Choroid plexus epithelial cell (primary cell): ENCODE results near the gene GNAO1.

Source experiments
- DNase-seq: peaks from one replicate; pipeline ENCODE4 v3.0.0-alpha.2; 2010; ENCODE audit warnings: low read depth
- H3K4me3 ChIP-seq: 2 replicates; pipeline ENCODE4 v1.5.1; 2011; ENCODE audit warnings: low read depth, mild to moderate bottlenecking, control low read depth, low read length, moderate library complexity
- TF ChIP-seq, protein P1 (sequence below): conservative IDR thresholded peaks from 2 replicates; pipeline ENCODE4 v1.5.1; 2011; ENCODE audit warnings: low read depth, mild to moderate bottlenecking, control low read depth, inconsistent platforms, low read length, moderate library complexity

GNAO1 gene

DNA sequence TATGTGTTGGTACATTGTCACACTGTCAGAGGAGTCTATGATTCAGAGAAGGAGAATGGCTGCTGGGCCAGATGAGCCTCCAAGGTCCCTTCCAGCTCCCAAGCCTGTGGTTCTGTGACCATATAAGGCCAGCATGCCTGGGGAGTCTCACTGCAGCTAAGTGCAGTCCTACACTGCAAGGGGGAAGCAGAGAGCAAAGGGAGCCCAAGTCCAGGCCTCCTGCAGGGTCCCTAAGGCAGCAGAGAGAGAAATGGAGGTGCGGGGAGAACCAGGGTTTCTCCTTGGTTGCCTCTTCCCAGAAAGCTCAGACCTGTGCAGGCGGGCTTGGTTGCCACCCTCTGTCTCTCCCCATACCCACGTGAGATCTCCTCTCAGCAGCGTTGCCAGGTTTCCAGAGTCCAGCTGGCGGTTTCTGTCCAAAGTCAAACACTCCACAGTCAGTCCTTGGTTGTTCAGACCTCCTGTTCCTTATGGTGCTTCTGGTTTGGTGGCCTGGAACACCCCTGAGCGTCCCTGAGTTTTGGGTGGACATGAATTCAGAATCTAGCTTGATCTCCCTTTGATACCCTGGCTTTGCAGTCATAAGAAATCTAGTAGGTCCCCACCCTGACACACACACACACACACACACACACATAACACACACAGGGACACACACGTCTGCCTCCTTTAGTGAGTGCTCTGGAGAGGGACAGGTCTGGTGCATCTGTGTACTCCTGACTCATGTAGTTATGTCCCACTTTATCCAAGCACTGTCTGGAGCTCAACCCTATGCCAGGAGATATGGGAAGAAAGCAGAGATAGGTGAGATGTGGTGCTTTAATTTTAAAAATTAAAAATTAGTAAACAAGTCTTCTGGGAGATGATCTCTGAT, 78.8 kb downstream of the GNAO1 start:
- H3K4me3 ChIP-seq, result no peak overlapping the region
- TF ChIP-seq, protein P1, sequence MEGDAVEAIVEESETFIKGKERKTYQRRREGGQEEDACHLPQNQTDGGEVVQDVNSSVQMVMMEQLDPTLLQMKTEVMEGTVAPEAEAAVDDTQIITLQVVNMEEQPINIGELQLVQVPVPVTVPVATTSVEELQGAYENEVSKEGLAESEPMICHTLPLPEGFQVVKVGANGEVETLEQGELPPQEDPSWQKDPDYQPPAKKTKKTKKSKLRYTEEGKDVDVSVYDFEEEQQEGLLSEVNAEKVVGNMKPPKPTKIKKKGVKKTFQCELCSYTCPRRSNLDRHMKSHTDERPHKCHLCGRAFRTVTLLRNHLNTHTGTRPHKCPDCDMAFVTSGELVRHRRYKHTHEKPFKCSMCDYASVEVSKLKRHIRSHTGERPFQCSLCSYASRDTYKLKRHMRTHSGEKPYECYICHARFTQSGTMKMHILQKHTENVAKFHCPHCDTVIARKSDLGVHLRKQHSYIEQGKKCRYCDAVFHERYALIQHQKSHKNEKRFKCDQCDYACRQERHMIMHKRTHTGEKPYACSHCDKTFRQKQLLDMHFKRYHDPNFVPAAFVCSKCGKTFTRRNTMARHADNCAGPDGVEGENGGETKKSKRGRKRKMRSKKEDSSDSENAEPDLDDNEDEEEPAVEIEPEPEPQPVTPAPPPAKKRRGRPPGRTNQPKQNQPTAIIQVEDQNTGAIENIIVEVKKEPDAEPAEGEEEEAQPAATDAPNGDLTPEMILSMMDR, result peak; percentile 55
- peak; percentile 72 for DNase-seq

DNA sequence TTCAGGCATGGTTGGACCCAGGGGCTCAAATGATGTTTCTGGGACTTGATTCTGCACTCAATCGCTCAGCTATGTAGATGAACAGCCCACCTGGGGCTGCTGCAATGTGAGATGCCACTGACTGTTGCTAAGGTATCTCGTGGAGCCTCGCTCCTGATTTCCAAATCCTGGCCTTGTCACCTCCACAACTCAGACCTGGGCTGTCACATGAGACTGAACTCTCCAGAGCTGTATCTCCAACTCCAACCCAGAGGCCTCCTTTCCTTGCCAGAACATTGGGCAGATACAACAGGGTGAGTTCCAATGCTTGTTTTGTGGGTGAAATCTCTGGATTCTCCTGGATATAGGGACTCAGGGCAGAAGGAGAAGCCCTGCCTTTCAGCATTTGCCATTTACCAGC, 79.5 kb downstream of the GNAO1 start:
- TF ChIP-seq, protein P1, result no peak
- H3K4me3 ChIP-seq, result no peak overlapping the region
- DNase-seq, result no peak

DNA sequence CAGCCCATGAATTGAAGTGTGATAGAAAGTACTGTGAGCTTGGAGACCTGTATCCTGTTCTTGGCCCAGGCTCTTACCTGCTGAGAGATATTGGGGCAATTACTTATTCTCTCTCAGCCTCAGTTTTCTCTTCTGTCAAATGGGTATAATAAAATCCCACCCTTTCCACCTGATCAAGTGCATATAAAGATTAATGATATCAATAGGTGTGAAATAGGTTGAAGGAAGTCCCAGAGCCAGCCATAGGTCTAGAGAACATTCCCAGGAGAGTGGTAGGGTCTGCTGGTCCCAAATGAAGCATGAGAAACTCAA, 81.2 kb downstream of the GNAO1 start:
- no peak for DNase-seq
- no peak overlapping the region for H3K4me3 ChIP-seq
- TF ChIP-seq, protein P1, result no peak

DNA sequence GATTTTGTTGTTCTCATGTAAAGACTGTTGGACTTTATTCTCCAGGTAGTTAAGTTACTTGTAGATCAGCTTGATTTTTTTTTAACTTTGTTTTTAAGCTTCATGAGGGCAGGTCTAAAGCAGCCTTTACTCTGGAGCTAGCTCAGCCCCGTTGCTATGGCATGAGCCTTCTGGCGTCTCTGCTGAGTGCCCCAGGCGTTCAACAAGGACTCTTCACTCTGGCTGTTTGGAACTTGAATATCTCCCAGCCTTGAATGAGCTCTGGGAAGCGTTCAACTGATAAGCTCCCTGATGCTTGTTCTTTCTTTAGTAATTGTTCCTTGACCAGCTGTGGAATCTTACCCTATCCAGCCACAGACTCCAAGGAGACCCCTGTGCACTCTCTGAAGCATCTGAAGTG, 82.3 kb downstream of the GNAO1 start:
- TF ChIP-seq, protein P1, result no peak
- no peak for DNase-seq
- no peak overlapping the region for H3K4me3 ChIP-seq

DNA sequence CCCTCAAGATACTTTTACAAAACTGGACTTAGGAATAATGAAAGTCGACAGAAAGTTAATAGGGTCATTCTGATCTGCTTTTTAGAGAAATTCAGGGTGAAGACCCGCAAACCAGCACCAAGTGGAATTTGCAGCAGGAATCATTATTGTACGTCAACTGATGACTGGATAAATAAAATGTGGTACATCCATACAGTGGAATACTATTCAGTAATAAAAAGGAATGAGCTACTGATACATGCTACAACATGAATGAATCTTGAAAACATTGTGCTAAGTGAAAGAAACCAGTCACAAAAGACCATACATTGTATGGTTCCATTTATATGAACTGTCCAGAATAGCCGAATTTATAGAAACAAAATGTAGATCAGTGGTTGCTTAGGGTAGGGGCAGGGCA, 83.1 kb downstream of the GNAO1 start:
- DNase-seq, result no peak
- no peak overlapping the region for H3K4me3 ChIP-seq
- TF ChIP-seq, protein P1, result no peak

DNA sequence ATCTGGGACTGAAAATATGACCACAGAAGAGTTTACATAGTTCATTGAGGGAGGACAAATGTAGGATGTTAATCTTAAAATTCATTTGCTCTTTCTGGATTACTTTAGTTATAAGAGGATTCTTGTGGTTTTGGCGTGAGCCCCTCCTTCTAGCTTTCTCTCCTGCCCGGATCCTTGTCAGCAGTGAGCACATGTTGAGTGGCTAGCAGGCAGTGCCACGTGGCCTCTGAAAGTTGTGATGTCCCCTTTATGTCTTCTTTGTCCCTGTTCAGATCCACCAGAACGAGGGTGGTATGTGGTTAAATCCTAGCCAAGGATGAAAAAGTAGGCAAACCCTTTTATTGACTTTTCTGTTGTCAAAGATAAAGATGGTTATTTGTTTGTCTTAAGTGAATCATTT, 83.8 kb downstream of the GNAO1 start:
- DNase-seq, result no peak
- TF ChIP-seq, protein P1, result no peak
- H3K4me3 ChIP-seq, result no peak overlapping the region

DNA sequence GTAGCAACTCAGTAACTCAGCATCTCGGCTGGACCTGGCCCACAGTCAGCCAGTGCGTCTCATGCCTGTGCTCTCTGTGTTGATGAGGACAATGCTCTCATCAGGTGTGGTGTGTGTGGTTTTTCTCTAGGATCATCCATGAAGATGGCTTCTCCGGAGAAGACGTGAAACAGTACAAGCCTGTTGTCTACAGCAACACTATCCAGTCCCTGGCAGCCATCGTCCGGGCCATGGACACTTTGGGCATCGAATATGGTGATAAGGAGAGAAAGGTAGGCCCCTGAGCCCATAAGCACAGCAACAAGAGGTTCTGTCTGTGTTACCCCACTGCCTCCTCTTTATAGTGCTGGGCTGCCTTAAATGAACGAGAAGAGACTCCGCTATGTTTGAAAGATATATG, 84.5 kb downstream of the GNAO1 start:
- H3K4me3 ChIP-seq, result no peak overlapping the region
- DNase-seq, result no peak
- TF ChIP-seq, protein P1, result no peak
